ENCODE results near the gene TTC17. TPM values are rescaled to one million over a fixed set of nuclear protein-coding genes. Genes with fewer than 3 reads are reported as not detected.

Gene TTC17
- total RNA-seq, 1 donor from 2014 or later: 94.9 TPM

DNA sequence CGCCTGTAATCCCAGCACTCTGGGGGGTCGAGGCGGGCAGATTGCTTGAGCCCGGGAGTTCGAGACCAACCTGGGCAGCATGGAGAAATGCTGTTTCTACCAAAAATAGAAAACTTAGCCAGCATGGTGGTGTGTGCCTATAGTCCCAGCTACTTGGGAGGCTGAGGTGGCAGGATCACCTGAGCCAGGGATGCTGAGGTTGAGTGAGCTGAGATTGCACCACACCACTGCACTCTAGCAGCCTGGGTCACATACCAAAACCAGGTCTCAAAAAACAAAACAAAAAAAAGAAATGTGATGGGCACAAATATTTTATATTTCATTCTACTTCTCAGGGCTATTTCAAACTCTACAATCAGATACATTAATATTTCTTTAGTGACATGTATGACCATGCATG, 25.7 kb downstream of the TTC17 start:
- TF ChIP-seq, protein P1, sequence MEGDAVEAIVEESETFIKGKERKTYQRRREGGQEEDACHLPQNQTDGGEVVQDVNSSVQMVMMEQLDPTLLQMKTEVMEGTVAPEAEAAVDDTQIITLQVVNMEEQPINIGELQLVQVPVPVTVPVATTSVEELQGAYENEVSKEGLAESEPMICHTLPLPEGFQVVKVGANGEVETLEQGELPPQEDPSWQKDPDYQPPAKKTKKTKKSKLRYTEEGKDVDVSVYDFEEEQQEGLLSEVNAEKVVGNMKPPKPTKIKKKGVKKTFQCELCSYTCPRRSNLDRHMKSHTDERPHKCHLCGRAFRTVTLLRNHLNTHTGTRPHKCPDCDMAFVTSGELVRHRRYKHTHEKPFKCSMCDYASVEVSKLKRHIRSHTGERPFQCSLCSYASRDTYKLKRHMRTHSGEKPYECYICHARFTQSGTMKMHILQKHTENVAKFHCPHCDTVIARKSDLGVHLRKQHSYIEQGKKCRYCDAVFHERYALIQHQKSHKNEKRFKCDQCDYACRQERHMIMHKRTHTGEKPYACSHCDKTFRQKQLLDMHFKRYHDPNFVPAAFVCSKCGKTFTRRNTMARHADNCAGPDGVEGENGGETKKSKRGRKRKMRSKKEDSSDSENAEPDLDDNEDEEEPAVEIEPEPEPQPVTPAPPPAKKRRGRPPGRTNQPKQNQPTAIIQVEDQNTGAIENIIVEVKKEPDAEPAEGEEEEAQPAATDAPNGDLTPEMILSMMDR (conservative IDR thresholded peaks at IDR 0.05): no peak
- Mint-ChIP-seq H3K4me3 (no peak overlapping the region), H3K27ac (no peak overlapping the region), H3K4me1 (ENCODE audit: unreplicated experiment) (no peaks in the 10 kb centered on the region), H3K36me3 (peaks cover 21% of the 10 kb centered on the region), H3K9me3 (no peaks in the 10 kb centered on the region), H3K27me3 (no peaks in the 10 kb centered on the region)
- no peak for DNase-seq (ENCODE audit: extremely low spot score, unreplicated experiment)

DNA sequence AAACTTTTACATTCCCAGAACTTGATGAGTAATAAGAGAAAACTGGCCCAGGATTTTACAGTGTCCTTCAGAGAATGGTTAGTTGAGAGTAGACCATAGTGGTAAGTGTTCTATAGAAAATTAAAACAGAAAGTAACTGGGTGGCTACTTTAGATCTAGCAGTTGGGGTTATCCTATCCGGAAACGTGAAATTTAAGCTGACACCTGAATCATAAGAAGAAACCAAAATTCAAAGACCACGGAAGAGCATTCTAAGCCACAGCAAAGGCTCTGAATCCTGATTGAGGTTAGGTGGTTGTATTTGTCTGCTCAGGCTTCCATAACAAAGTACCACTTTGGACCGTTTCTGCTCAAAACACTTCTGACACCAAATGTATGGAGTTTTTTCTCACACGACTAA, 34.0 kb downstream of the TTC17 start:
- peaks cover 37% of the 10 kb centered on the region for H3K36me3 Mint-ChIP-seq
- H3K9me3 Mint-ChIP-seq: no peaks in the 10 kb centered on the region
- no peak overlapping the region for H3K27ac Mint-ChIP-seq
- H3K4me1 Mint-ChIP-seq (ENCODE audit: unreplicated experiment): no peaks in the 10 kb centered on the region
- H3K27me3 Mint-ChIP-seq: no peaks in the 10 kb centered on the region
- DNase-seq (ENCODE audit: extremely low spot score, unreplicated experiment): no peak
- TF ChIP-seq, protein P1 (conservative IDR thresholded peaks at IDR 0.05): no peak
- H3K4me3 Mint-ChIP-seq: no peak overlapping the region

DNA sequence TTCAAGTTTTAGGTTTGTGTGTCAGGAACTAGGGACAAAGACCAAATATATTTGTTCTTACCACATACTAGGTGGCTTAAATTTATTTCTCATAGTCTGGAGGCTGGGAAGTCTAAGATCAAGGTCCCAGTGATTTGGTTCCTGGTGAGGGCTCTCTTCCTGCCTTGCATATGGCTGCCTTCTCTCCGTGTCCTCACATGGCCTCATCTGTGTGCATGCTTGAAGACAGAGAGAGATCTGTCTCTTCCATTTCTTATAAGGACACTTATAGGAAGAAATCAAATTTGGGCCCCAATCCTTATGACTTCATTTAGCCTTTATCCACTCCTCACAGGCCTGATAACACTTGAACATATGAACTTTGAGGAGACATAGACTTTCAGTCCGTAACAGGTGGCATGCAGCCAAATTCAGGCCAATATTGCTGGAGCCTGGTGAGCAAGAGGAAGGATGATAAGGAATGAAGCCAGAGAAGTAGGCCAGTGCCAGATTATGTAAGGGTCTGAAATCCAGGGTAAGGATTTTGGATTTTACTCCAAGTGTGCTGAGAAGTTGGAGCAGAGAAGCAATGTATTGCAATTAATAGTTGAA, 35.1 kb downstream of the TTC17 start:
- TF ChIP-seq, protein P1 (conservative IDR thresholded peaks at IDR 0.05): no peak

DNA sequence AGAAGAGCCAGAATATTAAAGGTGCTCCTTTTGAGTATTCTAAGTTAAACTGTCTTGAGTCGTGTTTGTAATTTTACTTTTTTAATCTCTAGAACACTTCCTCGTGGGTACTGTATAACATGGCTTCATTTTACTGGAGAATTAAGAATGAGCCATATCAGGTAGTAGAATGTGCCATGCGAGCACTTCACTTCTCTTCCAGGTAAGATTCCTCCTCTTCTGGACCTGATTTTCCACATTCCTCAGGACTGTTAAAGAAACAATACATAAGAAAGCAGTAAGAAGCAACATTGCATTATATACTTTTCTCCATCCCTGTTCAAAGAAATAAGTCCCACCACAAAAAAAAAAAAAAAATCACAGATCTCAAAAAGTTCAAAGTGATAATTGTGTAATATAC, 37.9 kb downstream of the TTC17 start:
- Mint-ChIP-seq H3K27ac (peak overlapping the region; percentile 76), H3K9me3 (no peaks in the 10 kb centered on the region), H3K4me1 (ENCODE audit: unreplicated experiment) (no peaks in the 10 kb centered on the region), H3K4me3 (peak overlapping the region; percentile 27), H3K27me3 (no peaks in the 10 kb centered on the region), H3K36me3 (peaks cover 42% of the 10 kb centered on the region)
- TF ChIP-seq, protein P1 (conservative IDR thresholded peaks at IDR 0.05): no peak
- DNase-seq (ENCODE audit: extremely low spot score, unreplicated experiment): no peak

More for the DNA sequence above, 35.1 kb downstream of the TTC17 start:
- Mint-ChIP-seq H3K27ac (no peak overlapping the region), H3K27me3 (no peaks in the 10 kb centered on the region), H3K36me3 (peaks cover 43% of the 10 kb centered on the region), H3K9me3 (no peaks in the 10 kb centered on the region), H3K4me1 (ENCODE audit: unreplicated experiment) (no peaks in the 10 kb centered on the region), H3K4me3 (no peak overlapping the region)
- DNase-seq (ENCODE audit: extremely low spot score, unreplicated experiment): no peak

DNA sequence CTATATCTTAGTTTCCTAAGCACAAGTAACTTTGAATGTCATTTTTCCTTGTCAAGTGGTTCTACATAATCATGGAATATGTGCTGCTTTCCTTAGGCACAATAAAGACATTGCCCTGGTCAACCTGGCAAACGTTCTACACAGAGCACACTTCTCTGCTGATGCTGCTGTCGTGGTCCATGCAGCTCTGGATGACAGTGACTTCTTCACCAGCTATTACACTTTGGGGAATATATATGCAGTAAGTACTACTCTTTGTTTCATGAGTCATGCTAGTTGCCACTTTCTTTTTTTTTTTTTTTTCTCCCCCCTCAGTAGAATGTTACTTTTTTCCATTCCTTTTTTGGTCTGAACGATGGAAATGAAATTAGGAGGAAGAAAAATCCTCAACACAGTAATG, 38.5 kb downstream of the TTC17 start:
- peaks cover 44% of the 10 kb centered on the region for H3K36me3 Mint-ChIP-seq
- TF ChIP-seq, protein P1 (conservative IDR thresholded peaks at IDR 0.05): no peak
- DNase-seq (ENCODE audit: extremely low spot score, unreplicated experiment): no peak

More for the DNA sequence above, 38.5 kb downstream of the TTC17 start:
- no peaks in the 10 kb centered on the region for H3K27me3 Mint-ChIP-seq
- H3K27ac Mint-ChIP-seq: no peak overlapping the region
- H3K4me1 Mint-ChIP-seq (ENCODE audit: unreplicated experiment): no peaks in the 10 kb centered on the region
- H3K9me3 Mint-ChIP-seq: no peaks in the 10 kb centered on the region
- H3K4me3 Mint-ChIP-seq: no peak overlapping the region
